Measurements from ENCODE around the gene TMEM14C. TPM values are rescaled to one million over a fixed set of nuclear protein-coding genes. Genes with fewer than 3 reads are reported as not detected.

TMEM14C gene
- total and polyA plus RNA-seq, 10 donors = 40.7 to 115 (median 68.4) TPM

DNA sequence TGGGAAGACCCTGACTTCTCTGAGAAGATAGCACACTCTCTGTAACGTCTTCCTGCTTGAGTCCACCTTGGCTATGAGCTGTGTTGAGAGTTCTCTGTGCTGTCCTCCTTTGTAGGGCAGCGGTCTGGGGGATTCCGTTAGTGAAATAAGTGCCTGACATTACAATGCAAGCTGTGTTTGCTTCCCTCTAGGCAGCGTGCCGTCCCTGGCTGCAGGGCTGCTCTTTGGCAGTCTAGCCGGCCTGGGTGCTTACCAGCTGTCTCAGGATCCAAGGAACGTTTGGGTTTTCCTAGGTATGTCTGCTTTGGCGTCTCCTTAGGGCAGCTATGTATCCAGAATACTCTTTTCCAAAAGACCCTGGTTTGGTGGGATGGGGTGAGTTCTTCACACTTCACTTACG, 2.8 kb downstream of the TMEM14C start:
- Histone ChIP-seq H3K4me1 (peaks cover 11 to 61% (median 36%) of the 10 kb centered on the region in 6 donors), H3K4me3 (no peak overlapping the region), H3K27ac (no peak overlapping the region), H3K9me3 (no peaks in the 10 kb centered on the region), H3K27me3 (replicated peaks in 1 of 7) (no peaks in the 10 kb centered on the region), H3K36me3 (peaks cover 0 to 51% (median 9%) of the 10 kb centered on the region in 6 donors)
- TF ChIP-seq, protein P1, sequence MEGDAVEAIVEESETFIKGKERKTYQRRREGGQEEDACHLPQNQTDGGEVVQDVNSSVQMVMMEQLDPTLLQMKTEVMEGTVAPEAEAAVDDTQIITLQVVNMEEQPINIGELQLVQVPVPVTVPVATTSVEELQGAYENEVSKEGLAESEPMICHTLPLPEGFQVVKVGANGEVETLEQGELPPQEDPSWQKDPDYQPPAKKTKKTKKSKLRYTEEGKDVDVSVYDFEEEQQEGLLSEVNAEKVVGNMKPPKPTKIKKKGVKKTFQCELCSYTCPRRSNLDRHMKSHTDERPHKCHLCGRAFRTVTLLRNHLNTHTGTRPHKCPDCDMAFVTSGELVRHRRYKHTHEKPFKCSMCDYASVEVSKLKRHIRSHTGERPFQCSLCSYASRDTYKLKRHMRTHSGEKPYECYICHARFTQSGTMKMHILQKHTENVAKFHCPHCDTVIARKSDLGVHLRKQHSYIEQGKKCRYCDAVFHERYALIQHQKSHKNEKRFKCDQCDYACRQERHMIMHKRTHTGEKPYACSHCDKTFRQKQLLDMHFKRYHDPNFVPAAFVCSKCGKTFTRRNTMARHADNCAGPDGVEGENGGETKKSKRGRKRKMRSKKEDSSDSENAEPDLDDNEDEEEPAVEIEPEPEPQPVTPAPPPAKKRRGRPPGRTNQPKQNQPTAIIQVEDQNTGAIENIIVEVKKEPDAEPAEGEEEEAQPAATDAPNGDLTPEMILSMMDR (IDR thresholded peaks at IDR 0.05 in 8 of 11, conservative IDR thresholded peaks at IDR 0.05 in 3 of 11) = no peak
- TF ChIP-seq POLR2AphosphoS5 (IDR thresholded peaks at IDR 0.05) (no peak), POLR2A (IDR thresholded peaks at IDR 0.05) (no peak)
- 90 to 96% (median 92%) methylated on average over 9 of the region's 9 CpGs for WGBS, 5 donors
- intact Hi-C loops (cut with DNase I; ENCODE audit: low total_unique reads) = no loop called here
- DNase-seq = no peak

DNA sequence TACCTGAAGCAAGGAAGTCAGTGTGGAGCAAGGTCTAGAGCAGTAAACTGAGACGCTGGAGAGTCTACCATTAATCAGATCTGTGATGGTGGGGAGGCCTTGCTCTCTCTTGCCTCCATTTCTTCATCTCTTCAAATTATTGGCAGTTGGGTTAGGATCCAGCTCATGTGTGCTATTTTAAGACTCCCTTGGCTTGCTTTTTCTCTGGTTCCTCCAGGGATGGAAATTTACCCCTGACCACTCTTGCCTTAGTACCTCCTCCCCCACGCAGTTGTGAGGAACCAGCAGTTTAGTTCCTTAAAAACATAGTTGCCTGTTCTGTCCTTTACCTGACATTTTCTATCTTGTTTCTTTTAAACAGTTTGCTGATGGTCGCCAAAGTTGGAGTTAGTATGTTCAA, 7.4 kb downstream of the TMEM14C start:
- Histone ChIP-seq H3K27ac (no peak overlapping the region), H3K4me1 (peaks cover 0 to 17% (median 4%) of the 10 kb centered on the region in 6 donors), H3K27me3 (replicated peaks in 1 of 7) (no peaks in the 10 kb centered on the region), H3K36me3 (peaks cover 0 to 76% (median 22%) of the 10 kb centered on the region in 6 donors), H3K4me3 (no peak overlapping the region), H3K9me3 (no peaks in the 10 kb centered on the region)
- 68 to 76% (median 72%) methylated on average over 3 of the region's 3 CpGs for WGBS, 5 donors
- intact Hi-C loops (cut with DNase I; ENCODE audit: low total_unique reads) = no loop called here
- DNase-seq = no peak
- no peak for TF ChIP-seq POLR2A (IDR thresholded peaks at IDR 0.05)
- TF ChIP-seq, protein P1 (IDR thresholded peaks at IDR 0.05 in 8 of 11, conservative IDR thresholded peaks at IDR 0.05 in 3 of 11) = no peak
- no peak for TF ChIP-seq POLR2AphosphoS5 (IDR thresholded peaks at IDR 0.05)

DNA sequence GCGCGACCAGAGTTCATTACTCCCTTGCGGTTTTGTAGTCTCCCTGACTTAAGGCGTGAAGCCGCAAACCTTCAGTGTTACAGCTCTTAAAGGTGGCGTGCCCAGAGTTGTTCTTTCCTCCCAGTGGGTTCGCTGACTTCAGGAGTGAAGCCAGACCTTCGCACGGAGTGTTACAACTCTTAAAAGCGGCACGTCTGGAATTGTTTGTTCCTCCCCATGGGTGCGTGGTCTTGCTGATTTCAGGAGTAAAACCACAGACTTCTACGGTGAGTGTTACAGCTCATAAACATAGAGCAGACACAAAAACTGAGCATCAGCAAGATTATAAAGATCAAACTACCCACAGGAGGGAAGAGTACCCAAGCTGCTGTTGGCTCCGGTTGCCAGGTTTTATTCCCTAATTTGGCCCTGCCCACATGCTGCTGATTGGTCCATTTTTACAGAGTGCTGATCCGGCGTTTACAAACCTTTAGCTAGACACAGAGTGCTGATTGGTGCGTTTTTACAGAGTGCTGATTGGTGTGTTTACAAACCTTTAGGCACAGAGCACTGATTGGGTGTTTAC, 10.4 kb downstream of the TMEM14C start:
- TF ChIP-seq, protein P1 (IDR thresholded peaks at IDR 0.05 in 8 of 11, conservative IDR thresholded peaks at IDR 0.05 in 3 of 11) = no peak
- no peak for TF ChIP-seq POLR2A (IDR thresholded peaks at IDR 0.05)
- no peak for TF ChIP-seq POLR2AphosphoS5 (IDR thresholded peaks at IDR 0.05)
- Histone ChIP-seq H3K27me3 (replicated peaks in 1 of 7) (no peaks in the 10 kb centered on the region), H3K36me3 (peaks cover 0 to 58% (median 20%) of the 10 kb centered on the region in 6 donors), H3K4me3 (no peak overlapping the region), H3K27ac (no peak overlapping the region), H3K4me1 (no peaks in the 10 kb centered on the region), H3K9me3 (no peaks in the 10 kb centered on the region)
- intact Hi-C loops (cut with DNase I; ENCODE audit: low total_unique reads) = no loop called here
- 87 to 95% (median 94%) methylated on average over 17 of the region's 17 CpGs for WGBS, 5 donors
- no peak for DNase-seq

DNA sequence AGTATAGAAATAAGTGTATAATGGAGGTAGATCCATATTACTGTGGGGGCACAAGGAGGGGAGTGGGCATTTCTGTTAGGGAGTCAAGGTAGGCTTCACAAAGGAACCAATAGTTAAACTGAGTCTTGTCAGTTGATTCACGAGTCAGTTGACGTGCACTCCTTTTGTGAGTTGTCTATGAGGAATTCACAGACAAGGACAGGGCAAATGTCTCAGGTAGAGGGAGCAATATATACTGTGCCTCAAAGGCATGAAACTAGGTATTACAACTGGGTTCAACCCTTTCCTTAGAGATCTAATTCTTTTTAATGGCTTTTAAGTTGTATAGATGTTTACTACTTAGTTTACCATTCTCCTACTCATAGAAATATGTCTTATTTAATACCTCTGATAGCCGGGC, 11.0 kb downstream of the TMEM14C start:
- H3K27ac ChIP-seq = no peak overlapping the region
- H3K4me3 ChIP-seq = no peak overlapping the region
- TF ChIP-seq POLR2A (IDR thresholded peaks at IDR 0.05) (no peak), POLR2AphosphoS5 (IDR thresholded peaks at IDR 0.05) (no peak)
- TF ChIP-seq, protein P1 (IDR thresholded peaks at IDR 0.05 in 8 of 11, conservative IDR thresholded peaks at IDR 0.05 in 3 of 11) = no peak
- no peaks in the 10 kb centered on the region for H3K27me3 ChIP-seq (replicated peaks in 1 of 7)
- WGBS, 5 donors = 94 to 99% (median 97%) methylated on average over 3 of the region's 3 CpGs
- intact Hi-C loops (cut with DNase I; ENCODE audit: low total_unique reads) = no loop called here
- DNase-seq = no peak
- H3K4me1 ChIP-seq = no peaks in the 10 kb centered on the region
- no peaks in the 10 kb centered on the region for H3K9me3 ChIP-seq
- H3K36me3 ChIP-seq = peaks cover 0 to 52% (median 20%) of the 10 kb centered on the region in 6 donors

Measured in spleen (tissue), 11 donors.